ENCODE results near the gene KCTD8. TPM values are rescaled to one million over a fixed set of nuclear protein-coding genes. Genes with fewer than 3 reads are reported as not detected.

The KCTD8 gene
- total and polyA plus RNA-seq, 2 donors (not counting 3 experiments of a cell fraction or from before 2014, with no cell fraction given) = 0.36 to 0.80 TPM

- Histone ChIP-seq H3K27ac (ENCODE audit: insufficient read depth, low read depth, low read length) (no peak overlapping the region), H3K9me3 (replicated peaks; ENCODE audit: control insufficient read depth, insufficient read depth, low read length) (no peaks in the 10 kb centered on the region), H3K79me2 (ENCODE audit: control insufficient read depth, insufficient read depth, low read length) (no peaks in the 10 kb centered on the region), H3K9me1 (replicated peaks; ENCODE audit: control insufficient read depth, extremely low read depth, insufficient read depth, low read length) (no peaks in the 10 kb centered on the region), H3K27me3 (ENCODE audit: control insufficient read depth in 2 of 2, insufficient read depth in 2 of 2, low read length in 2 of 2) (peaks cover 25 to 61% of the 10 kb centered on the region in 2 experiments), H3K4me2 (ENCODE audit: insufficient read depth, low read length) (no peak overlapping the region), H2AFZ (ENCODE audit: low read depth, low read length) (no peak overlapping the region), H3K36me3 (ENCODE audit: control insufficient read depth in 2 of 2, extremely low read depth in 1 of 2, insufficient read depth in 2 of 2, low read length in 2 of 2) (no peaks in the 10 kb centered on the region), H3K4me3 (replicated peaks in 1 of 3; ENCODE audit: insufficient read depth in 1 of 3, low read depth in 1 of 3, low read length in 3 of 3) (no peak overlapping the region), H3K4me1 (ENCODE audit: control insufficient read depth, extremely low read depth, insufficient read depth, low read length) (peaks cover 10% of the 10 kb centered on the region), H3K9ac (replicated peaks; ENCODE audit: extremely low read depth, insufficient read depth, low read length) (no peak overlapping the region), H4K20me1 (replicated peaks; ENCODE audit: control insufficient read depth, extremely low read depth, insufficient read depth, low read length) (no peaks in the 10 kb centered on the region)
- no peak for DNase-seq (ENCODE audit: low read depth, low spot score)
- dilution Hi-C loops (cut with MboI; ENCODE audit: extremely low pct_ligation_motif_present, low sequenced_read_pairs) (no loop called here), intact Hi-C loops (cut with micrococcal nuclease) (loop anchor here (10.0 kb wide), 2 partner anchors 278 to 422 kb away; partner anchors contain the start of gene GNPDA2)
- POLR2A ChIA-PET = no interaction called here
- FAIRE-seq = no peak
- no TSS peak for BruUV-seq (replicated peaks)
- TF ChIP-seq EZH2 (IDR thresholded peaks at IDR 0.05; ENCODE audit: borderline replicate concordance, low read depth, low read length, severe bottlenecking) (peak; percentile 45), MYC (IDR thresholded peaks at IDR 0.05; ENCODE audit: low read depth, low read length) (no peak)
- CTCF ChIA-PET = no interaction called here
These were observed 1.6 kb downstream of the KCTD8 start for GRCh38 chr4:44446801-44447562.

- TF ChIP-seq CTCF (IDR thresholded peaks at IDR 0.05; ENCODE audit: extremely low read depth in 1 of 2, insufficient read depth in 1 of 2, low read depth in 1 of 2, low read length in 2 of 2) (no peak), POLR2AphosphoS5 (IDR thresholded peaks at IDR 0.05; ENCODE audit: insufficient read depth, low read depth, low read length) (no peak)
- FAIRE-seq (no peak), DNase-seq (ENCODE audit: low read depth, low spot score) (no peak)
- Histone ChIP-seq H3K9ac (replicated peaks; ENCODE audit: extremely low read depth, insufficient read depth, low read length) (no peak overlapping the region), H2AFZ (ENCODE audit: low read depth, low read length) (no peak overlapping the region), H4K20me1 (replicated peaks; ENCODE audit: control insufficient read depth, extremely low read depth, insufficient read depth, low read length) (no peaks in the 10 kb centered on the region), H3K36me3 (ENCODE audit: control insufficient read depth in 2 of 2, extremely low read depth in 1 of 2, insufficient read depth in 2 of 2, low read length in 2 of 2) (no peaks in the 10 kb centered on the region), H3K27me3 (ENCODE audit: control insufficient read depth in 2 of 2, insufficient read depth in 2 of 2, low read length in 2 of 2) (peaks cover 25 to 58% of the 10 kb centered on the region in 2 experiments), H3K9me1 (replicated peaks; ENCODE audit: control insufficient read depth, extremely low read depth, insufficient read depth, low read length) (no peaks in the 10 kb centered on the region), H3K4me1 (ENCODE audit: control insufficient read depth, extremely low read depth, insufficient read depth, low read length) (peaks cover 10% of the 10 kb centered on the region), H3K4me2 (ENCODE audit: insufficient read depth, low read length) (no peak overlapping the region), H3K9me3 (replicated peaks; ENCODE audit: control insufficient read depth, insufficient read depth, low read length) (no peaks in the 10 kb centered on the region), H3K79me2 (ENCODE audit: control insufficient read depth, insufficient read depth, low read length) (no peaks in the 10 kb centered on the region), H3K4me3 (replicated peaks in 1 of 3; ENCODE audit: insufficient read depth in 1 of 3, low read depth in 1 of 3, low read length in 3 of 3) (no peak overlapping the region), H3K27ac (ENCODE audit: insufficient read depth, low read depth, low read length) (no peak overlapping the region)
- intact Hi-C loops (cut with micrococcal nuclease) (loop anchor here (10.0 kb wide), 2 partner anchors 279 to 421 kb away; partner anchors contain the start of gene GNPDA2), dilution Hi-C loops (cut with MboI; ENCODE audit: extremely low pct_ligation_motif_present, low sequenced_read_pairs) (no loop called here)
- POLR2A ChIA-PET = no interaction called here
- CTCF ChIA-PET = interaction anchor here (0.8 kb wide), 1 partner anchor 21 kb away, joined by 3 read pairs; no protein-coding TSS in a partner anchor
- BruUV-seq (replicated peaks) = no TSS peak
These were observed 2.4 kb downstream of the KCTD8 start for GRCh38 chr4:44446191-44446590.
